Measurements from ENCODE around the gene NR3C1.

NR3C1 gene

GRCh38 chr5:143398451-143399237 lies 4.8 kb downstream of the NR3C1 start:
- DNase-seq (ENCODE audit: low spot score): no peak

- DNase-seq (ENCODE audit: low spot score): no peak
Observed at GRCh38 chr5:143398053-143398355, 5.5 kb downstream of the NR3C1 start.

DNA sequence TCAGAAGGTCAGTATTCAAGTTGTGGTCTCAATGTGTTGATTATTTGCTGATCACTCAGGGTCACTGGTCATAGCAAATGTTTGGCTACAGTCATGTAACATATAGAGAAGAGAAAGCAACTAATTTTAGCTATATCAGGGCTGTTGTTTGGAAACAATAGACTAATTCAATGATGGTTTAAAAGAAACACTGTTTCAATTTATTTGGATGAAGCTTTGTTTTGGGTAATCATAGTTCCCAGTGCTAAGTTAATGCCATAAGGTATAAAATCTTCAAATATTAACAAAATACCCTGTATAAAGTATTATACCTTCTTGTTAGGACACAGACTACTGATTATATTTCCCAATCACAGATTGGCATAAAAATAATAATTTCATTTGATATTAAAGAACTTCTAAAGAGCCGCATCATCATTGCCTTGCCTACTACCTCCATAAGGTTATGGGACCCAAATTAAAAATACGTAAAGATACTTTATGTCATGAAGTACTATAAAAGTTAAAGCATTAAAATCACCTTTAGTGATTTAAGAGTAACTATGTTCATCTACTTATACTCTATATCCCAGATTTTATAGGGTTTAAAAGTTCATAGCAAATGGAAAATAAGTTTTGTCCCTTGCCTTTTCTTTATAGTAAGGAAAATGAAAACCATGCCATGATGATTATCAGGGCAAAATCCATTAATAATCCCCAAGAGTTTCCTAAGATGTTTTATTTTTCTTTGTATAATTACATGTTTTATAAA lies 6.0 kb downstream of the NR3C1 start:
- DNase-seq (ENCODE audit: low spot score): no peak

- no peak for DNase-seq (ENCODE audit: low spot score)
Observed at GRCh38 chr5:143396353-143396940, 7.0 kb downstream of the NR3C1 start.

DNA sequence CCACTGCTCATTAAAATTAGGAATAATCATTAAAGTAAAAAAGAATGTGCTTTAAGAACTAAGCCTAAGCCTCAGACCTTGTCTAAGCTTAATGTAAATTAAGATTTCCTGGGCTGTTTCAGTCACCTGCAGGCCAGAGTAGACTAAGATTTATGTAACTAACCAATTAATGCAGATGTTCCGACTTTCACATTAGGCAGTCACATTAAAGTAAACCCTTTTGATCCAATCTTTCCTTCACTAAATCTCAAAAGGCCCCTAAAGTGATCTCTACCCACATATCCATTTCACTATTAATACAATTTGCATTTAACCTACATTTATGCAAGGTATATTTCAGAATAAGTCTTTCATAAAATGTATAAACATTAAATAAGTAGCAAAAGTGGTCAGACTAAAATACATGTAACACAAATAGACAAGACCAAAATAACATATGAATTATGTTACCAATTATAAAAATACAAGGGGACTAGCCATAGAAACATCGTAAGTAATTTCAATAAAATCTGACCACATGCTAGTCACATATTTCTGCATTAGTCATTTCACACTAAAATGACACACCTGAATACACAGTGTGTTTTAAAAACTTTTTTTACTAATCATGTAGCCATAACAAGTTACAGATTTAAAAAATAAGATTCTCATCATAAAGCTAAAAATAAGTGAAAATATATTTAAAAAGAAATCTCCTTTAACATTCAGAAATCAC lies 7.7 kb downstream of the NR3C1 start:
- DNase-seq (ENCODE audit: low spot score): no peak

DNA sequence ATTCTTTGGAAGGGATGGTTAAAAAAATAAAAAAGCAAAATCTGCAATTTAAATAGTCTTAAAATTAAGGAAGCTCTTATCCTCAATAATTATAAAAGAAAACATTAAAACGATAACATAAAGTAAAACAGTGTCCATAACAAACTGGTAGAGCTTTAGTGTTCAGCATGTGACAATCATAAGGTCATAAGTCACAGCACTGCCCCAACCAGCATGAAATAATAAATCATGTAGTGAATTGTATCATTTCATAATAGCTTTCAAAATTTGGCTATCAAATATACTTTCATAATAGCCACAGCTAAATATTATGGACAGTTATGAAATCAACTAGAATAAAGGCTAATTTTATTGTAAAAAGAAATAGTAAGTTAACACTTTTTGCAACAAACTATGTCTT lies 10.0 kb downstream of the NR3C1 start:
- no peak for DNase-seq (ENCODE audit: low spot score)

DNA sequence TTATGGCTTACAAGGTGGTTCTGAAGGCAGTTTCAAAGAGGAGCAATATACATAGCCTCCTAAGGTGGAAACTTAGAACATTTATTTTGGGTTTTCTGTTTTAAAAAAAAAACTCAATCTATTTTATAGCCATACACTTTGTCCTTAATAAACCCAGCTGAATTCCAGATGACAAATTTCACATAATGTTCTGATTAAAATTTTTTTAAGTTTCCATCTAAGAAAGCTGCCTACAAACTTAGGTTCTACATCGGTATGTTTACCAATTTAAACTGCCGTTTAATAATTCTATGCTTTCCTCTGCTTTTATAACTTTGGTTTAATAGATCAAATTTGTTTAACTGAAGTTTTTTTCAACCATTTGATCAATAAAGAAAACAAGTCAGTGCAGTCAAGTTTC lies 12.5 kb downstream of the NR3C1 start:
- no peak for DNase-seq (ENCODE audit: low spot score)

DNA sequence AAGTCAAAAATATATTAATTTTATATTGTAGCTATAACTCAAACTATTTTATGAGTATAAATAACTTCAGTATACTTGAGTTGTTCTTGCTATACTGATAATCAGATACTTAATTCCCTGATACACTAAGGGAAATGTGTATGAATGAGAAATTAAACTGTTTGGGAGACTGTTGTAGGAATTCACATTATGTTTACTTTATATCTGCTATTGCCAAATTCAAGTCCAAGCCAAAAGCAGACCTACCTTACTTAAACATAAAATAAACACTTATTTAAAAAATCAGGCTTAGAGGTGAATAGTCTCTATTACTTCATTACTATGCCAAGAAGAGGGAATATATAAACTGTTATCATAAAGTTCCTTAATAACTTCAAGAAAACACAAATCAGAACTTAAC lies 13.2 kb downstream of the NR3C1 start:
- DNase-seq (ENCODE audit: low spot score): no peak

- DNase-seq (ENCODE audit: low spot score): no peak
Observed at GRCh38 chr5:143386725-143387124, 16.8 kb downstream of the NR3C1 start.

- no peak for DNase-seq (ENCODE audit: low spot score)
Observed at GRCh38 chr5:143384865-143385657, 18.4 kb downstream of the NR3C1 start.

DNA sequence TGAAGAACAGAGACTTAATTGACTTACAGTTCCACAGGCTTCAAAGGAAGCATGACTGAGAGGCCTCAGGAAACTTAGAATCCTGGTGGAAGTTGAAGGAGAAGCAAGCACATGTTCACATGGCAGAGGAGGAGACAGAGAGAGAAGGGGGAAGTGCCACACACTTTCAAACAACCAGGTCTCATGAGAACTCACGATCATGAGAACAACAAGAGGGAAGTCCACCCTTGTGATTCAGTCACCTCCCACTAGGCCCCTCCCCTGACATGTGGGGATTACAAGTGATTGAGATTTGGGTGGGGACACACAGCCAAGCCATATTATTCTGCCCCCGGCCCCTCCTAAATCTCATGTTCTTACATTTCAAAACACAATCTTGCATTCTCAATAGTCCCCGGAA lies 19.5 kb downstream of the NR3C1 start:
- DNase-seq (ENCODE audit: low spot score): no peak

DNA sequence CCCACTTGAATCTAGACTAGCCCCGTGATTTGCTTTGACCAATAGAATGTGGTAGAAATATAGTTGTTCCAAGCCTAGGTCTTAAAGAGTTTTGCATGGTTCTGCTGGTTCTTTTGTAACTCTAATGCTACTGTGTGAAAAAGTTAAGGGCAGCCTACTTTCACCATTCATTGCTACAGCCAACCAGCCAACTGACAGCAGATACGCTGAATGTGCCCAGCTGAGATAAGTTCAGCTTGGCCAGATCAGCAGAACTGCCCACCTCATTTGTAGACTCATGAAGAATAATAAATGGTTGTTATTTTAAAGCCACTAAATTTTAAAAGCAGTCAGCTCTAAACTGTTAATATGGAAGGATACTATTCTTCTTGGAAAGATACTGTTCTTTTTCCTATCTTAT lies 23.9 kb downstream of the NR3C1 start:
- DNase-seq (ENCODE audit: low spot score): no peak

- DNase-seq (ENCODE audit: low spot score): no peak
Observed at GRCh38 chr5:143376911-143377813, 26.3 kb downstream of the NR3C1 start.

- no peak for DNase-seq (ENCODE audit: low spot score)
Observed at GRCh38 chr5:143376195-143376779, 27.2 kb downstream of the NR3C1 start.

DNA sequence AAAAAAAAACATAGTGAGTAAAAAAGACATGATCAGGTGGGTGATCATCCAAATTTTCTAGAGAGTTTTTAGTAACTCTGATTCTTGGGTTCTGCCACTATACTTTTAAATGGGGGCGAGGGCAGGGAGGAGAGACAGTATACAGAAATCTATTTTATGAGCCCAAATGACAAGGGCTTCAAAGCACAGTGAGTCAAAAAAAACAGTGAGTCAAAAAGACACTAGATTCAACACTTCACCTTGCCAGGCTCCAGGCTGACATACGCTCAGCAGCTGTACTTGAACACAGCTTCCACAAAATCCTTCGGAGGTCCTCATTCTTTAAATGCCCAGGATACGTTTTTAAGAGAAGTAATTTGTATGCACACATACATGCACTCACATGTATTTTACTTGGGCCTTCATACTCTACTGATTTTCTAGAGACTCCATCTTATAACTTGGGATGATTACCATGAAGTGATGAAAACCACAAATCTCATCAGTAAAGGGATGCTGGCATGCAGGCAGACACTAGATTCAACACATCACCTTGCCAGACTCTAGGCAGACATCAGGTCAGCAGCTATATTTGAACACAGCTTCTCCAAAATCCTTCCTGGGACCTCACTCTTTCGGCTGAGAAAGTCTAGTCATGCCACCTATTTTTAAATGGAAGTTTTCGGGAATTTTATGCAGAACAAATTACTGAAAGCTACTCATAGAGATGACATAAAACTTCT lies 28.8 kb downstream of the NR3C1 start:
- DNase-seq (ENCODE audit: low spot score): no peak

GRCh38 chr5:143373076-143373475 lies 30.4 kb downstream of the NR3C1 start:
- no peak for DNase-seq (ENCODE audit: low spot score)

DNA sequence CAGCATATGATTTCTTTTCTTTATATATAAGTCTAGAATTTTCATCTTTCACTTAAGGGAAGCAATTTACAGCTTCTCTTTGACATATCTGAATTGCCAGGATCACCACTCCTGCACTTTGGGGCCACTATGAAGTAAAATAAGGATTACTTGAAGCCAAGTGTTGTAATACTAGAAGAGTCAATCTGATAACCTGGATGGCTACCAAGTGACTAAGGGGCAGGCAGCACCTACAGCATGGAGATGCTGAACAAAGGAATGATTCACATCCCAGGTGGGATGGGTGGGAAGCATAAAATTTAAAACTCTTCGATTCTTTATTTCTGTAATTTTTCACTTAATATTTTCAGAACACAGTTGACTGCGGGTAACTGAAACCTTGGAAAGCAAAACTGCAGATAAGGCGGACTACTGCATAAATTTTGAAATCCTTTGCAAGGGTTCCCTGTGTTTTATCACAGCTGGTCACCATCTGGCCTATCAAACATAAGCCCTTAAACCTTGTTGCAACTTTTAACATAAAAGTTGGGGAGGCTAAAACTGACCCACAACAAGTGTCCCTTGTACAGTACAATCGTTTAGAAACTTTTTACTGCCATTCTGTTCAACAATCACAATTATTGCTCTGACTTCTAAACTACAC lies 31.2 kb downstream of the NR3C1 start:
- DNase-seq (ENCODE audit: low spot score): no peak

DNA sequence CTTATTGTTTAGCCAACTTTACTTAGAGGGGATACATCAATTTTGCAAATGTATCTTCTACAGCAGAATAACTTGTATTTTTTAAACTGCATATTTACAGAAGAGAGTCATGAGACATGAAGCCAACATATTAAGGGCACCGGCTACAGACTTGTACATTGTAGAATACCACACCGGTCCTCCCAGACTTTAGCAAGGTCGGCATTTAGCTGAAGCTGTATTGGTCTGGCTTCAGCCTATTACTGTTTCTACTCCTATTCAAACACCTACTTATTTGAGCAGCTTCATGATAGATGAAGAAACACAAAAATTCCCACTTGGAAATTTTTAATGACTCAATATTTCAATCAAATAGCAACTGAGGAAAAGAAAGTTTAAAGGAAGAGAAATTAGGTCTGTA lies 33.0 kb downstream of the NR3C1 start:
- DNase-seq (ENCODE audit: low spot score): no peak

DNA sequence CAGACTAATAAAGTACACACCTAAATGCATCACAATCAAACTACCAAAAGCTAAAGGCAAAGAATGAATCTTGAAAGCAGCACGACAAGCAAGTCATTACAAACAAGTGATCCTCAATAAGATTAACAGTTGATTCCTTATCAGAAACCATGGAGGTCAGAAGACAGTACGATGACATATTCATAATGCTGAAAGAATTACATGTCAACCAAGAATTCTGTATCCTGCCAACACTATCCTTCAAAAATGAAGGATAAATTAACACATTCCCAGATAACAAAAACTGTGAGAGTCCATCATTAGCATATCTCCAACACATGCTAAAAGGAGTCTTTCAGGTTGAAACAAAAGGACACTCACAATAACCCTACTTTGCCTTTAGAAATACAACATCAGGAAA lies 39.4 kb downstream of the NR3C1 start:
- DNase-seq (ENCODE audit: low spot score): no peak

Measured in left forelimb (tissue), 1 donor.